OCI-LY1 (cell line): ENCODE data around the gene VWA3B.

Source experiments
- H2AFZ ChIP-seq: fragments of 200-600 bp; sonication (generic), shearing (Covaris generic); 2 replicates; pipeline ENCODE4 v1.6.0; 2014; ENCODE audit warnings: antibody characterized with exemption, mild to moderate bottlenecking, low read length
- H3F3A ChIP-seq: fragments of 200-600 bp; sonication (generic), shearing (Covaris generic); 2 replicates; pipeline ENCODE4 v1.6.0; 2014; ENCODE audit warnings: mild to moderate bottlenecking, antibody characterized with exemption, low read length, moderate library complexity; ENCODE audit not compliant: insufficient read depth
- H3K27ac ChIP-seq: fragments of 200-600 bp; sonication (generic); 2 replicates; pipeline ENCODE4 v1.5.1; 2014; ENCODE audit warnings: low read length, mixed run types, mild to moderate bottlenecking, low read depth; ENCODE audit not compliant: poor library complexity, severe bottlenecking
- H3K27me3 ChIP-seq: fragments of 200-600 bp; sonication (generic); 2 replicates; pipeline ENCODE4 v1.6.0; 2014; ENCODE audit warnings: antibody characterized with exemption, mild to moderate bottlenecking, low read length, moderate library complexity; ENCODE audit not compliant: insufficient read depth
- H3K36me3 ChIP-seq: fragments of 200-600 bp; sonication (generic); 2 replicates; pipeline ENCODE4 v1.6.1; 2014; ENCODE audit warnings: mild to moderate bottlenecking, antibody characterized with exemption, low read length, moderate library complexity, mixed read lengths; ENCODE audit not compliant: insufficient read depth
- H3K4me1 ChIP-seq: fragments of 200-600 bp; sonication (generic); 2 replicates; pipeline ENCODE4 v1.5.1; 2014; ENCODE audit warnings: mild to moderate bottlenecking, low read length, moderate library complexity; ENCODE audit not compliant: insufficient read depth, severe bottlenecking
- H3K4me2 ChIP-seq: fragments of 200-600 bp; sonication (generic), shearing (Covaris generic); 2 replicates; pipeline ENCODE4 v1.6.1; 2014; ENCODE audit warnings: low read length
- H3K4me3 ChIP-seq: fragments of 200-600 bp; sonication (generic); 2 replicates; pipeline ENCODE4 v1.5.1; 2014; ENCODE audit warnings: low read length, low read depth, mild to moderate bottlenecking, mixed read lengths; ENCODE audit not compliant: poor library complexity, severe bottlenecking
- H3K79me2 ChIP-seq: fragments of 200-600 bp; shearing (Covaris generic); 2 replicates; pipeline ENCODE4 v1.6.1; 2016; ENCODE audit warnings: mixed run types, low read length, mixed read lengths; ENCODE audit not compliant: insufficient read depth
- H3K9ac ChIP-seq: fragments of 200-600 bp; sonication (generic), shearing (Covaris generic); 2 replicates; pipeline ENCODE4 v1.6.1; 2014; ENCODE audit warnings: mild to moderate bottlenecking, low read length, mixed read lengths
- H3K9me2 ChIP-seq: fragments of 200-600 bp; sonication (generic), shearing (Covaris generic); 2 replicates; pipeline ENCODE4 v1.6.1; 2014; ENCODE audit warnings: low read depth, mild to moderate bottlenecking, low read length, mixed read lengths
- H3K9me3 ChIP-seq: fragments of 200-600 bp; shearing (Covaris generic); 2 replicates; pipeline ENCODE4 v1.6.1; 2014; ENCODE audit warnings: low read length, mixed read lengths
- H4K20me1 ChIP-seq: fragments of 200-600 bp; sonication (generic), shearing (Covaris generic); 2 replicates; pipeline ENCODE4 v1.6.0; 2016; ENCODE audit warnings: mild to moderate bottlenecking, low read length; ENCODE audit not compliant: insufficient read depth
- CTCF ChIP-seq: fragments of 200-600 bp; sonication (generic), shearing (Covaris generic); IDR thresholded peaks from 2 replicates; pipeline ENCODE4 v1.5.1; 2017; ENCODE audit warnings: mild to moderate bottlenecking, antibody characterized with exemption, low read length, moderate library complexity, mixed read lengths
- EZH2 ChIP-seq: fragments of 200-600 bp; sonication (generic), shearing (Covaris generic); IDR thresholded peaks from 2 replicates; pipeline ENCODE4 v1.8.0; 2017; ENCODE audit warnings: borderline replicate concordance, mixed run types, mild to moderate bottlenecking, antibody characterized with exemption, low read length, moderate library complexity, mixed read lengths

Gene VWA3B

GRCh38 chr2:98160554-98160953 lies 73.6 kb downstream of the VWA3B start:
- Histone ChIP-seq H3K36me3 (no peaks in the 10 kb centered on the region), H3K4me1 (no peaks in the 10 kb centered on the region), H3K27ac (no peak overlapping the region), H3K9ac (no peak overlapping the region), H2AFZ (no peak overlapping the region), H3K9me3 (no peaks in the 10 kb centered on the region), H3F3A (no peaks in the 10 kb centered on the region), H3K4me3 (no peak overlapping the region), H3K9me2 (no peaks in the 10 kb centered on the region), H4K20me1 (no peaks in the 10 kb centered on the region), H3K4me2 (no peak overlapping the region), H3K27me3 (peaks cover 3% of the 10 kb centered on the region; the same call in 1 of the 2 replicates), H3K79me2 (no peaks in the 10 kb centered on the region)
- no peak for TF ChIP-seq EZH2
- no peak for TF ChIP-seq CTCF

- no peaks in the 10 kb centered on the region for H3K79me2 ChIP-seq
- no peak overlapping the region for H3K27ac ChIP-seq
- no peak overlapping the region for H3K4me2 ChIP-seq
- no peaks in the 10 kb centered on the region for H3K4me1 ChIP-seq
- H3K9ac ChIP-seq = no peak overlapping the region
- no peaks in the 10 kb centered on the region for H3K9me3 ChIP-seq
- no peaks in the 10 kb centered on the region for H3K36me3 ChIP-seq
- H3K4me3 ChIP-seq = no peak overlapping the region
- H4K20me1 ChIP-seq = no peaks in the 10 kb centered on the region
- H3K9me2 ChIP-seq = no peaks in the 10 kb centered on the region
- no peak overlapping the region for H2AFZ ChIP-seq
- TF ChIP-seq CTCF (no peak), EZH2 (no peak)
- peaks cover 3% of the 10 kb centered on the region; the same call in 1 of the 2 replicates for H3K27me3 ChIP-seq
- H3F3A ChIP-seq = no peaks in the 10 kb centered on the region
These were observed 74.2 kb downstream of the VWA3B start for GRCh38 chr2:98161186-98161585.

- no peaks in the 10 kb centered on the region for H3K4me1 ChIP-seq
- no peak overlapping the region for H3K4me3 ChIP-seq
- no peak overlapping the region for H3K4me2 ChIP-seq
- no peaks in the 10 kb centered on the region for H3K79me2 ChIP-seq
- no peaks in the 10 kb centered on the region for H3K9me2 ChIP-seq
- no peak overlapping the region for H3K27ac ChIP-seq
- no peaks in the 10 kb centered on the region for H4K20me1 ChIP-seq
- TF ChIP-seq EZH2 (no peak), CTCF (no peak)
- H2AFZ ChIP-seq = no peak overlapping the region
- no peaks in the 10 kb centered on the region for H3K9me3 ChIP-seq
- no peak overlapping the region for H3K9ac ChIP-seq
- H3K36me3 ChIP-seq = no peaks in the 10 kb centered on the region
- H3F3A ChIP-seq = no peaks in the 10 kb centered on the region
- H3K27me3 ChIP-seq = peaks cover 3% of the 10 kb centered on the region; the same call in 1 of the 2 replicates
These were observed 77.3 kb downstream of the VWA3B start for GRCh38 chr2:98164256-98164655.
